Sigmoid colon (tissue), 7 donors: ENCODE results near the gene GUCA2A. TPM values are rescaled to one million over a fixed set of nuclear protein-coding genes. Genes with fewer than 3 reads are reported as not detected.

ENCODE experiments used
- DNase-seq: peaks from one replicate; pipeline ENCODE4 v3.0.0-alpha.2; 2019
- H3K27ac ChIP-seq, 4 donors: fragments of 200-600 bp; sonication (generic); one replicate each; pipeline ENCODE4 v1.5.1; 2016 to 2019; ENCODE audit warnings: mild to moderate bottlenecking in 1 of 4
- H3K27me3 ChIP-seq, 3 donors: fragments of 200-600 bp; sonication (generic); one replicate each; pipeline ENCODE4 v1.5.1; 2019; ENCODE audit warnings: mild to moderate bottlenecking in 1 of 3
- H3K36me3 ChIP-seq, 4 donors: fragments of 200-600 bp; sonication (generic); one replicate each; pipeline ENCODE4 v1.5.1; 2016 to 2019
- H3K4me1 ChIP-seq, 4 donors: fragments of 200-600 bp; sonication (generic); one replicate each; pipeline ENCODE4 v1.5.1; 2017 to 2019
- H3K4me3 ChIP-seq, 4 donors: fragments of 200-600 bp; sonication (generic); one replicate each; pipeline ENCODE4 v1.5.1; 2017 to 2019; ENCODE audit warnings: mild to moderate bottlenecking in 2 of 4, moderate library complexity in 1 of 4
- H3K9me3 ChIP-seq, 4 donors: fragments of 200-600 bp in 3 of 4; sonication (generic) in 3 of 4; one replicate each; pipeline versions ENCODE4 v1.5.1 to v1.6.1; 2013 to 2019
- CTCF ChIP-seq, 4 experiments: fragments of 450-650 bp in 3 of 4; fragments of 200-600 bp in 1 of 4; IDR thresholded peaks; one replicate each; pipeline ENCODE4 v1.5.1; 2016 to 2019; ENCODE audit warnings: antibody characterized with exemption in 4 of 4, mild to moderate bottlenecking in 3 of 4, moderate library complexity in 2 of 4
- EP300 ChIP-seq, 4 donors: sonication (generic); formaldehyde crosslinking; IDR thresholded peaks; one replicate each; pipeline ENCODE4 v1.6.1; 2017; ENCODE audit warnings: antibody characterized with exemption in 4 of 4
- POLR2A ChIP-seq, 2 donors: fragments of 450-650 bp; IDR thresholded peaks; one replicate each; pipeline ENCODE4 v1.6.1; 2016; ENCODE audit warnings: antibody characterized with exemption in 2 of 2, mild to moderate bottlenecking in 2 of 2, moderate library complexity in 2 of 2
- POLR2AphosphoS5 ChIP-seq, 4 donors: sonication (generic); formaldehyde crosslinking; IDR thresholded peaks; one replicate each; pipeline ENCODE4 v1.6.1; 2017; ENCODE audit warnings: antibody characterized with exemption in 4 of 4
- WGBS, 2 donors: extraction: QIAGEN DNeasy Blood & Tissue Kit; methylation state at CpG; one replicate each; pipeline ENCODE4 v1.1.7; 2013; 5-methylcytosine and 5-hydroxymethylcytosine counted together
- intact Hi-C: fragments of 100-400 bp; cut with DNase I; formaldehyde crosslinking; loops from one replicate; pipeline ENCODE4 v1.15.1; 2023
- polyA plus RNA-seq, 3 donors: library from polyadenylated mRNA; stranded (reverse); fragments of 200-250 nt; gene quantifications; one replicate each; pipeline ENCODE4 v1.2.3, GENCODE V29; 2013
- total RNA-seq, 4 donors: library from RNA; depleted of rRNA; stranded (reverse); fragments of >200 nt; gene quantifications; one replicate each; pipeline ENCODE4 v1.1.0, GENCODE V29; 2016
- donor health status: healthy with polysubstance abuse.
- donor health status: Bipolar disorder and iron deficiency.
- donor health status: healthy.

GUCA2A gene
- total and polyA plus RNA-seq, 7 donors: 2.2 to 950 (median 523) TPM; not detected in 3

DNA sequence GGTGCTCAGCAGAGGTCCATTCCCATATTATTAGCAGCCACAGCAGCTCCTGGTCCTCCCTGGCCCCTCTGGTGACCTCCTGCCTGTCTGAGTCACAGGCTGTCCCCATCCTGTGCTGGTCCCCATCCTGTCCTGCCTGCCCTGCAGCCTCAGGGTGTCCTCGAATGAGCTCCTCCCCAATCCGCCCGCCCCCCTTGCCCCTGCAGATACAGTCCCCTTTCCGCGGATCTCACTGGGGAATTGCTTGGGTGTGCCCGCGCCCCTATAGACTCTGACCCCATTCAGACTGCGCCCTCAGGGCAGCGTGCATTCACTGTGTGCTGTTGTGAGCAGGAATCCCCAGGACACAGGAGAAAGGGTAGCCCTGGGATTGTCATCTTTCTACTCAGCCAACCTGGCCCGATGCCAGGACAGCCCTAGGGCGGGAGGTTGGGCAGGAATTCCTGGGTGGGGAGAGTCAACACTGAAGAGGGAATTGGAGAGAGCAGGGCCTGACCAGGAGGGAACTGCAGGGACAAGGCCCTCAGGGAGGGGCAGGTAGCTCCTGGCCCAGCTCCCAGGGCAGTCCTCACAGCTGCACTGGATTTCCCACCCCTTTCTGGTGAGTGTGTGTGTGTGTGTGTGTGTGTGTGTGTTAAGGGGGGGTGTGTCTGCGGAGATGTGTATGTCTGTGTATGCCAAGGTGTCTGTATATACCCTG, 1.1 kb upstream of the GUCA2A start:
- DNase-seq: peak; percentile 50
- Histone ChIP-seq H3K9me3 (peaks cover 0 to 7% (median 2%) of the 10 kb centered on the region in 4 donors), H3K4me1 (peaks cover 0 to 7% (median 2%) of the 10 kb centered on the region in 4 donors), H3K36me3 (no peaks in the 10 kb centered on the region), H3K27ac (no peak overlapping the region), H3K4me3 (no peak overlapping the region), H3K27me3 (no peaks in the 10 kb centered on the region)
- TF ChIP-seq POLR2AphosphoS5 (IDR thresholded peaks at IDR 0.05): no peak
- no peak for TF ChIP-seq EP300 (IDR thresholded peaks at IDR 0.05)
- no peak for TF ChIP-seq POLR2A (IDR thresholded peaks at IDR 0.05)
- TF ChIP-seq CTCF (IDR thresholded peaks at IDR 0.05): no peak
- 14 to 57% methylated on average over 12 of the region's 12 CpGs for WGBS, 2 donors
- intact Hi-C loops: no loop called here

DNA sequence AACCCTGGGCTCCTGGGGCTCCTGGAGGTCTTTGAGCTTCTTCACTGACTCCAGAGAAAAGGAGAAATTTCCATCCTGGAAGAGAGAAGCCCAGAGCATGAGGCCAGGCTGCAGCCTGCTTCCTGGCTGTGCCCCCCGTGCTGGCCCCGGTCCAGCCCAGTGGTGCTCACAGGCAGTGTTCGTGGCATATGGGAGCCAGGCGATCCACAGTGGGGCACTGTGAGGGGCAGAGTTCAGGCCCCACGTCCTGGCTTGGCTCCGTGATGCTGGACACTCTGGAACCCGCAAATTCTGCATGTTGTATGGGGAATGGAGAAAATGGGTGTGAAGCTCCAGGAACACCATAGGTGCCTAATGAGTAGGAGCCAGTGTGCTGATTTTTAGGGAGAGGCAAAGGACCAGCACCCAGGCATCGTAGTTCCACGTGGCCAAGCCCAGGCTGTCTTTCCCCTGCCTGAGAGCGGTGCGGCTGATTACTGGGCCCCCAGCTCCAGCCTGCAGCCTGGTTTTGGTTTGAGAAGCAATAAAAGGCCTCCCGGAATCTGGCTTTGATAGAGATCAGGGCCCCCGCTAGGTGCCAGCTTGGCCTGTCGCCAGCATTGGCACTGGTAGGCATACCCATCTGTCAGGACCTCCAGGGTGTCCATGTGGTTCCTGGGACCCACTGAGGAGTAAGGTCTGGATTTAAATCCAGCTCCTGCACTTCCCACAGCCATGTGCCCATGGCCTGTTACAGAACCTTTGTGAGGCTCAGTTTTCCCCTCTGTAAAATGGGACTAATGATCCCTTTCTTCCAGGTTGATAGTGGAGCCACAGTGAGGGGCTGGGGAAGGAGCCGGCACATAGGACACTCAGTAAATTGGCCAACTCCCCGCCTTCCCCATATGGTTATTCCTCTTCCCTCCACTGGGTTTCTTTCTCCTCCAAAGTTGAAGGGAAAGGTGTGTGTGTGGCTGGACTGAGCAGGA, 725 bp downstream of the GUCA2A start:
- intact Hi-C loops: no loop called here
- peaks cover 0 to 7% (median 2%) of the 10 kb centered on the region in 4 donors for H3K4me1 ChIP-seq
- WGBS, 2 donors: 58 to 81% methylated on average over 16 of the region's 16 CpGs
- no peak for TF ChIP-seq POLR2AphosphoS5 (IDR thresholded peaks at IDR 0.05)
- TF ChIP-seq CTCF (IDR thresholded peaks at IDR 0.05): no peak
- H3K9me3 ChIP-seq: peaks cover 0 to 13% (median 3%) of the 10 kb centered on the region in 4 donors
- no peaks in the 10 kb centered on the region for H3K27me3 ChIP-seq
- no peak overlapping the region for H3K4me3 ChIP-seq
- peak; percentile 56 for DNase-seq
- no peaks in the 10 kb centered on the region for H3K36me3 ChIP-seq
- H3K27ac ChIP-seq: no peak overlapping the region

- 89 to 91% methylated on average over 2 of the region's 2 CpGs for WGBS, 2 donors
- peak; percentile 10 for DNase-seq
- no peak for TF ChIP-seq POLR2AphosphoS5 (IDR thresholded peaks at IDR 0.05)
- no peak for TF ChIP-seq CTCF (IDR thresholded peaks at IDR 0.05)
- TF ChIP-seq EP300 (IDR thresholded peaks at IDR 0.05): no peak
- TF ChIP-seq POLR2A (IDR thresholded peaks at IDR 0.05): no peak
- Histone ChIP-seq H3K27me3 (no peaks in the 10 kb centered on the region), H3K4me3 (no peak overlapping the region), H3K4me1 (peaks cover 0 to 7% (median 2%) of the 10 kb centered on the region in 4 donors), H3K9me3 (peaks cover 0 to 13% (median 3%) of the 10 kb centered on the region in 4 donors), H3K36me3 (no peaks in the 10 kb centered on the region), H3K27ac (no peak overlapping the region)
- intact Hi-C loops: no loop called here
Measured at GRCh38 chr1:42163114-42163513, 1.4 kb downstream of the GUCA2A start.

- Histone ChIP-seq H3K4me3 (no peak overlapping the region), H3K36me3 (no peaks in the 10 kb centered on the region), H3K27ac (no peak overlapping the region), H3K27me3 (no peaks in the 10 kb centered on the region), H3K9me3 (peaks cover 0 to 13% (median 3%) of the 10 kb centered on the region in 4 donors), H3K4me1 (peaks cover 0 to 7% (median 2%) of the 10 kb centered on the region in 4 donors)
- intact Hi-C loops: no loop called here
- peak; percentile 38 for DNase-seq
- TF ChIP-seq POLR2A (IDR thresholded peaks at IDR 0.05): no peak
- TF ChIP-seq POLR2AphosphoS5 (IDR thresholded peaks at IDR 0.05): no peak
- no peak for TF ChIP-seq EP300 (IDR thresholded peaks at IDR 0.05)
- no peak for TF ChIP-seq CTCF (IDR thresholded peaks at IDR 0.05)
- 79 to 86% methylated on average over 5 of the region's 5 CpGs for WGBS, 2 donors
Measured at GRCh38 chr1:42162181-42162580, 2.4 kb downstream of the GUCA2A start.
